Muscle of leg (tissue), 11 donors: ENCODE results near the gene NPRL2. TPM values are rescaled to one million over a fixed set of nuclear protein-coding genes. Genes with fewer than 3 reads are reported as not detected.
"Not testable (repeated sequence)": the region's sequence is repeated elsewhere in the genome, so short reads cannot be mapped to it uniquely, and the experiment has no call there.

ENCODE experiments used
- DNase-seq: peaks from one replicate; pipeline ENCODE4 v3.0.0; 2013
- H3K27ac ChIP-seq: one replicate; pipeline ENCODE4 v1.5.1; 2013; ENCODE audit warnings: mild to moderate bottlenecking, low read length, control low read depth
- H3K27me3 ChIP-seq: one replicate; pipeline ENCODE4 v1.6.1; 2013; ENCODE audit warnings: low read length; ENCODE audit not compliant: control insufficient read depth, insufficient read depth
- H3K36me3 ChIP-seq: one replicate; pipeline ENCODE4 v1.6.1; 2013; ENCODE audit warnings: low read length; ENCODE audit not compliant: control insufficient read depth, insufficient read depth
- H3K4me1 ChIP-seq: one replicate; pipeline ENCODE4 v1.6.1; 2013; ENCODE audit warnings: low read length; ENCODE audit not compliant: control insufficient read depth, insufficient read depth
- H3K4me3 ChIP-seq: one replicate; pipeline ENCODE4 v1.5.1; 2013; ENCODE audit warnings: low read length, control low read depth
- H3K9me3 ChIP-seq: replicated peaks from 2 replicates; pipeline ENCODE4 v1.6.1; 2013; ENCODE audit warnings: low read depth, low read length; ENCODE audit not compliant: control insufficient read depth
- WGBS: methylation state at CpG from one replicate; pipeline ENCODE4 v1.1.5; 2013; ENCODE audit warnings: missing lambda C conversion rate; ENCODE audit not compliant: insufficient coverage; 5-methylcytosine and 5-hydroxymethylcytosine counted together
- polyA plus RNA-seq, 8 donors: library from polyadenylated mRNA; unstranded; fragments of 120-200 nt; gene quantifications; one replicate each; pipeline versions ENCODE4 v1.2.1 to v1.2.3, GENCODE V29; 2013; ENCODE audit warnings: inconsistent platforms in 1 of 8, low replicate concordance in 1 of 8; ENCODE audit not compliant: insufficient read length in 8 of 8, insufficient read depth in 1 of 8
- total RNA-seq: library from RNA; stranded (reverse); fragments of 120-200 nt; gene quantifications from one replicate; pipeline ENCODE4 v1.2.4, GENCODE V29; 2013

NPRL2 gene
- total and polyA plus RNA-seq, 9 donors: 18.2 to 23.9 (median 20.0) TPM

DNA sequence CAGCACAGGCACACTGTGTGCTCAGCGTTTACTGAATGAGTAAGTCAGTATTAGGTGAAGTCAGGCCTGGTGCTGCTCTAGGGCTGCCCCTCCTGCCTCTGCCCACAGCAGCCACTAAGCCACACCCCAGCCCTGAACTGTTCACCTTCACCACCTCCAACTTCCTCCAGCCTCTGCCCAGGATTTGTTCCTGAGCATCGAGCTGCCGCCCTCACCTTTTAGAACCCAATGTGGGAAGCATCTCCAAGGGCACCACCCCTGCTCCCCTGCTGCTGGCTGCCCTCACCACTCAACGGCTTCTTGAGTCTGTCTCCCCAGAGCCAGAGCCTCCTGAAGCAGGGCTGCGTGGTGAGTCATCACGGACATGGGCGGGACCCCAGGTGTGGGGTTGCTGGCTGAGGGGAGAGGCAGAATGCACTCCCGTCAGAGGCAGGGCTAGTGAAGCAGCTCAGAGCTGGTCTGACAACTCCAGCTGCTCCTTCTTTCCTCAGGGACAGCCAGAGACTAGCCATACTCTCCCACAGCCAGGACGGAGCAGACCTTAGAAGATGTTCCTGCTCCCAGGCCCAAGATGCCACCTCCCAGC lies 33.8 kb downstream of the NPRL2 start:
- DNase-seq: no peak
- Histone ChIP-seq H3K4me1 (peaks cover 37% of the 10 kb centered on the region), H3K27ac (no peak overlapping the region), H3K27me3 (no peaks in the 10 kb centered on the region), H3K36me3 (peaks cover 52% of the 10 kb centered on the region), H3K9me3 (no peaks in the 10 kb centered on the region), H3K4me3 (no peak overlapping the region)
- 63% methylated on average over 7 of the region's 9 CpGs for WGBS

DNA sequence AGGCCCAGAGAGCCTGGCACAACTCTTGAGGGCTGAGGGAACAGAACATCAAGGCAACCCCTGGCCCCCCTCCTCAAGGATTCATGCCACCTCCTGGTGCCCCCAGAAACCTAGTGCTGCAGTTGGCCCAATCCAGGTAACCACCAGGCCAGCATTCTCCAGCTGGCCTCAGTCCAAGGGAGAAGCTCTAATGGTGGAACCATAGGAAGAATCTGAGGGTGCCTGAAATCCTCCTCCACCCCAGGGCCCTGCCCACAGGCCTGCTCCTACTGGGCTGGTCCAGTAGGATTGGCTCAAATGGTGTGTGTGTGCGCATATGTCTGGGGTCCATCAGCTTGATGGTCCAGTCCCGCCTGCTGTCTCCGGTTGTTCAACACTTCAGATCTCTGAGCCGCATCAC lies 35.8 kb downstream of the NPRL2 start:
- 100% methylated on average over 2 of the region's 4 CpGs for WGBS
- no peak for DNase-seq
- H3K27me3 ChIP-seq: no peaks in the 10 kb centered on the region
- H3K4me1 ChIP-seq: peaks cover 26% of the 10 kb centered on the region
- no peaks in the 10 kb centered on the region for H3K9me3 ChIP-seq
- H3K36me3 ChIP-seq: peaks cover 50% of the 10 kb centered on the region
- no peak overlapping the region for H3K4me3 ChIP-seq
- no peak overlapping the region for H3K27ac ChIP-seq

GRCh38 chr3:50314342-50314741 lies 36.2 kb downstream of the NPRL2 start:
- WGBS: 83% methylated on average over 3 of the region's 3 CpGs
- Histone ChIP-seq H3K27me3 (no peaks in the 10 kb centered on the region), H3K4me3 (no peak overlapping the region), H3K9me3 (no peaks in the 10 kb centered on the region), H3K36me3 (peaks cover 48% of the 10 kb centered on the region), H3K27ac (no peak overlapping the region), H3K4me1 (peaks cover 22% of the 10 kb centered on the region)
- no peak for DNase-seq

- DNase-seq, H3K4me3 ChIP-seq, H3K27me3 ChIP-seq, H3K9me3 ChIP-seq, H3K27ac ChIP-seq, H3K4me1 ChIP-seq: not testable (repeated sequence)
- peaks cover 25% of the 10 kb centered on the region for H3K36me3 ChIP-seq
- no CpG with 5 or more reads among the region's 32 CpGs for WGBS
Observed at GRCh38 chr3:50312041-50312440, 38.5 kb downstream of the NPRL2 start.

DNA sequence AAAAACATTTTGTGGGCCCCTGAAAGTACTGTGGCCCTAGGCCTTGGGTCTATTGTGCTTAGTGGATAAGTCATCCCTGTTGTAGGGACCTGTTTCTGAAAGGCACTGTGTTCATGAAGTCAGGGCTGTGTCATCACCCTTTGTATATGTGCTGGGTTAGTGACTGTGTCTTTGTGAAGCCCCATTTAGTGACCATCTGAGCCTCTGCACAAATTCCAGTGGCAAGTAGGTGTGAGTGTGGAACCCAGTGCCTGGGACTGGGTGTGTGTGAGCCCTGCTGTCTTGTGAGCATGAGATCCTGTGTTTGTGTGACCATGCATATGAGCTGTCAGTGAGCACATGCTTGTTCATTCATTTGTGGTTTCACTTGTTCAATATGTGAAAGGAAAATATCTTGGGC lies 46.0 kb downstream of the NPRL2 start:
- peaks cover 33% of the 10 kb centered on the region for H3K4me1 ChIP-seq
- H3K4me3 ChIP-seq: no peak overlapping the region
- peaks cover 5% of the 10 kb centered on the region for H3K9me3 ChIP-seq
- DNase-seq: peak; percentile 7
- H3K27me3 ChIP-seq: no peaks in the 10 kb centered on the region
- H3K36me3 ChIP-seq: peaks cover 3% of the 10 kb centered on the region
- no peak overlapping the region for H3K27ac ChIP-seq

- Histone ChIP-seq H3K27ac (peak within 1 kb of the TSS; percentile 65), H3K4me3 (no peak within 1 kb of the TSS), H3K4me1 (peaks cover 42% of the 10 kb centered on the region), H3K36me3 (no peaks in the 10 kb centered on the region), H3K9me3 (peaks cover 5% of the 10 kb centered on the region), H3K27me3 (no peaks in the 10 kb centered on the region)
- DNase-seq: peak; percentile 83
- WGBS: 36% methylated on average over 8 of the region's 14 CpGs
Observed at GRCh38 chr3:50303013-50303815, 47.4 kb downstream of the NPRL2 start, which contains the start of gene HYAL1. Gene HYAL1 (minus strand): TSS chr3:50303574. CDS start chr3:50302956, 618 bp downstream.

GRCh38 chr3:50302095-50303012 lies 48.2 kb downstream of the NPRL2 start:
- WGBS: 83% methylated on average over 32 of the region's 32 CpGs
- peak overlapping the region; percentile 65 for H3K27ac ChIP-seq
- H3K36me3 ChIP-seq: peaks cover 3% of the 10 kb centered on the region
- no peaks in the 10 kb centered on the region for H3K9me3 ChIP-seq
- no peak overlapping the region for H3K4me3 ChIP-seq
- no peaks in the 10 kb centered on the region for H3K27me3 ChIP-seq
- peaks cover 43% of the 10 kb centered on the region for H3K4me1 ChIP-seq
- DNase-seq: peak; percentile 22

- Histone ChIP-seq H3K36me3 (peaks cover 7% of the 10 kb centered on the region), H3K4me1 (peaks cover 43% of the 10 kb centered on the region), H3K4me3 (no peak overlapping the region), H3K9me3 (no peaks in the 10 kb centered on the region), H3K27ac (peak overlapping the region; percentile 86), H3K27me3 (no peaks in the 10 kb centered on the region)
- WGBS: 83% methylated on average over 5 of the region's 6 CpGs
- DNase-seq: peak; percentile 31
Observed at GRCh38 chr3:50300681-50301254, 49.8 kb downstream of the NPRL2 start.

DNA sequence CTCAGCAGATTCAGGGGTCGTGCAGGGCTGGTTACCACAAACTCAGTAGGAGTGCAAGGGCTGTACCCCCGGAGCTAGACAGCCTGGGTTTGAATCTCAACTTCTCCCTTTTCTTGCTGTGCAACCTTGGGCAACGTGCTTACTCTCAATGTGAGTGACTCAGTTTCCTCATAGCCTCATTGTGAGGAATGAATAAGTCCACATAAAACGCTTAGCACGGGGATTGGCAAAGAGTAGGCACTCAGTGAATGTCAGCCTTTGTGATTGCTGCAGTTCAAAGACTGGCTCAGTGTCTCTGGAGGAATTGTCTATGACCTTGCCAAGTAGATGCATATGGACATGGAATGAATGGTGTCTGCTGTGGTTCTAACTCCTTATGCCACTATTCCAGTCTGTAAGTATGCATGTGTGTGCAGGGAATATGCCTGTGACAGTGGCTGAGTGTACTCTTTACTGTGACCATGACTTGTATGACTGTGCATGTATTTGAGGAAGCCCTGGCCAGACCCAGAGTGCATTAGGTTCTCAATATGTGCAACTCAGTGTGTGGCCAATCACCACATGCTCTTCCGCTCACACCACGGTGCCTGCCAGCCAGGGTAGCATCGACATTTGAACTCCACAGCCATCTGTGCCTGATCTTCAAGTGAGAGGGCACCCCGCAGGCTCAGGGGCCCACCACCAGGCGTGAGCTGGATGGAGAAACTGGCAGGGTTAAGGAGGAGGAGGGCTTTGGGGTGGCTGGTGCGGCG lies 50.5 kb downstream of the NPRL2 start:
- Histone ChIP-seq H3K4me1 (peaks cover 43% of the 10 kb centered on the region), H3K9me3 (no peaks in the 10 kb centered on the region), H3K36me3 (peaks cover 7% of the 10 kb centered on the region), H3K4me3 (peak overlapping the region; percentile 50), H3K27me3 (no peaks in the 10 kb centered on the region), H3K27ac (peak overlapping the region; percentile 86)
- peak; percentile 68 for DNase-seq
- WGBS: 48% methylated on average over 12 of the region's 12 CpGs
